K562 (cell line): ENCODE data around the gene OR2H2. TPM values are rescaled to one million over a fixed set of nuclear protein-coding genes. Genes with fewer than 3 reads are reported as not detected.
A peak's percentile ranks its signal among the peaks of the same experiment; 100 is the strongest.

Experiments
- ATAC-seq: fragments of 200-7000 bp; cut with Tn5 transposase; 3 replicates; pipeline ENCODE4 v1.9.1; 2020; ENCODE audit warnings: moderate library complexity
- BruUV-seq: library from RNA; stranded (reverse); fragments of 400-500 nt; replicated peaks from 2 replicates; lab custom pipeline; 2021; lab: Mats Ljungman, UMichigan
- CTCF ChIA-PET: fragments of 300-600 bp; formaldehyde crosslinking; extraction: SDS; loops from one replicate; lab custom pipeline; 2021; ENCODE audit warnings: low intra/inter-chr PET ratio; lab: Yijun Ruan, JAX
- POLR2A ChIA-PET: fragments of 300-600, 350-650 bp; sonication (Branson Sonifier 250); formaldehyde crosslinking; extraction: SDS; loops from one replicate; lab custom pipeline; 2021; ENCODE audit warnings: antibody characterized with exemption, inconsistent platforms; lab: Yijun Ruan, JAX
- DNase-seq, 4 experiments: peaks; one replicate each; pipeline versions ENCODE4 v3.0.0 to v3.0.0-alpha.2; 2011 to 2018; ENCODE audit warnings: low spot score in 3 of 4, mixed read lengths in 3 of 4; ENCODE audit errors: extremely low read depth in 1 of 4
- FAIRE-seq: peaks from 2 replicates; lab custom pipeline; 2011; peaks lifted over from hg19 to GRCh38; lab: Jason Lieb, UNC
- H2AFZ ChIP-seq: 2 replicates; pipeline ENCODE4 v1.6.0; 2011; ENCODE audit warnings: low read depth, low read length, control low read depth, inconsistent platforms
- H3K27ac ChIP-seq: fragments of 200-600 bp; 3 replicates; pipeline ENCODE4 v1.8.0; 2011; ENCODE audit warnings: low read depth, mild to moderate bottlenecking, control low read depth, inconsistent platforms, low read length, moderate library complexity, mixed read lengths; ENCODE audit errors: extremely low read depth
- H3K27me3 ChIP-seq, 2 experiments: fragments of 300-600 bp in 1 of 2; 2 replicates in 1 of 2; 3 replicates in 1 of 2; pipeline versions ENCODE4 v1.6.0 to v1.8.0; 2011; ENCODE audit warnings: inconsistent platforms in 2 of 2, low read length in 2 of 2, mild to moderate bottlenecking in 1 of 2, mixed read lengths in 1 of 2, moderate library complexity in 1 of 2; ENCODE audit not compliant: control insufficient read depth in 2 of 2, insufficient read depth in 2 of 2
- H3K36me3 ChIP-seq: fragments of 300-600 bp; 3 replicates; pipeline ENCODE4 v1.8.0; 2011; ENCODE audit warnings: mild to moderate bottlenecking, low read length, inconsistent platforms; ENCODE audit not compliant: control insufficient read depth, insufficient read depth
- H3K4me1 ChIP-seq, 2 experiments: fragments of 200-600 bp in 1 of 2; replicated peaks in 1 of 2; 2 replicates in 1 of 2; 3 replicates in 1 of 2; pipeline versions ENCODE4 v1.5.1 to v1.8.0; 2011; ENCODE audit warnings: inconsistent platforms in 2 of 2, low read length in 2 of 2, mild to moderate bottlenecking in 1 of 2, mixed read lengths in 1 of 2, moderate library complexity in 1 of 2; ENCODE audit not compliant: control insufficient read depth in 2 of 2, insufficient read depth in 2 of 2
- H3K4me2 ChIP-seq: 2 replicates; pipeline ENCODE4 v1.6.1; 2011; ENCODE audit warnings: low read length, control low read depth, inconsistent platforms, mixed read lengths; ENCODE audit not compliant: insufficient read depth
- H3K4me3 ChIP-seq: fragments of 200-600 bp; sonication (generic), shearing (Covaris generic); 2 replicates; pipeline ENCODE4 v1.5.1; 2016; ENCODE audit warnings: control low read depth, inconsistent platforms
- H3K79me2 ChIP-seq: fragments of 200-600 bp; 3 replicates; pipeline ENCODE4 v1.8.0; 2011; ENCODE audit warnings: low read length, inconsistent platforms; ENCODE audit not compliant: control insufficient read depth, insufficient read depth
- H3K9ac ChIP-seq, 2 experiments: 2 replicates each; pipeline versions ENCODE4 v1.6.0 to v1.6.1; 2011; ENCODE audit warnings: low read depth in 2 of 2, low read length in 2 of 2, control low read depth in 1 of 2, inconsistent platforms in 1 of 2, mild to moderate bottlenecking in 1 of 2, mixed read lengths in 1 of 2; ENCODE audit not compliant: insufficient read depth in 1 of 2
- H3K9me1 ChIP-seq: one replicate; pipeline ENCODE4 v1.6.0; 2011; ENCODE audit warnings: inconsistent platforms, mild to moderate bottlenecking, low read length, moderate library complexity; ENCODE audit not compliant: control insufficient read depth, insufficient read depth
- H3K9me3 ChIP-seq: replicated peaks from 2 replicates; pipeline ENCODE4 v1.5.1; 2011; ENCODE audit warnings: low read depth, low read length, inconsistent platforms; ENCODE audit not compliant: control insufficient read depth, insufficient read depth
- H4K20me1 ChIP-seq: replicated peaks from 2 replicates; pipeline ENCODE4 v1.6.1; 2011; ENCODE audit warnings: low read length, inconsistent platforms, mixed read lengths; ENCODE audit not compliant: control insufficient read depth, insufficient read depth
- BDP1 ChIP-seq: IDR thresholded peaks from 3 replicates; pipeline ENCODE4 v1.6.1; 2011; ENCODE audit not compliant: insufficient read length, insufficient read depth
- CEBPB ChIP-seq: fragments of 450-650 bp; IDR thresholded peaks from 2 replicates; pipeline ENCODE4 v1.6.1; 2016; ENCODE audit warnings: missing genetic modification characterization, missing compliant biosample characterization
- GABPB1 ChIP-seq: sonication (generic); formaldehyde crosslinking; IDR thresholded peaks from 2 replicates; pipeline ENCODE4 v1.8.0; 2022; ENCODE audit warnings: mild to moderate bottlenecking, missing genetic modification reagents
- GATAD2B ChIP-seq: fragments of 450-650 bp; IDR thresholded peaks from 2 replicates; pipeline ENCODE4 v1.6.1; 2017; ENCODE audit warnings: mild to moderate bottlenecking, borderline replicate concordance
- KDM4B ChIP-seq, 2 experiments: fragments of 450-650 bp in 1 of 2; sonication (generic) in 1 of 2; IDR thresholded peaks; 2 replicates each; pipeline ENCODE4 v1.6.1; 2016 to 2017; ENCODE audit warnings: borderline replicate concordance in 2 of 2, antibody characterized with exemption in 1 of 2, low read depth in 1 of 2, mild to moderate bottlenecking in 1 of 2
- ZNF445 ChIP-seq: fragments of 250-450 bp; sonication (Bioruptor Pico); IDR thresholded peaks from 2 replicates; pipeline ENCODE4 v1.4.0; 2020; ENCODE audit warnings: low read depth, mild to moderate bottlenecking, moderate library complexity
- WGBS: fragments of 100-300 bp; shearing (Covaris generic); methylation state at CpG from one replicate; pipeline ENCODE4 v1.1.6; 2016; ENCODE audit warnings: low coverage, mixed read lengths; ENCODE audit not compliant: insufficient coverage; ENCODE audit errors: missing lambda C conversion rate; 5-methylcytosine and 5-hydroxymethylcytosine counted together
- in situ Hi-C: fragments of 300-500 bp; cut with MboI; formaldehyde crosslinking; loops from 4 replicates; pipeline ENCODE4 v1.15.0; 2018; ENCODE audit warnings: inconsistent platforms, mixed read lengths
- intact Hi-C: fragments of 100-400 bp; cut with micrococcal nuclease; formaldehyde crosslinking; loops from 2 replicates; pipeline ENCODE4 v1.14.2; 2022
- polyA plus RNA-seq, 8 experiments: library from polyadenylated mRNA; depleted of rRNA in 4 of 8; stranded (reverse) in 5 of 8; unstranded in 3 of 8; fragments of >200 nt; fragmentation: Nextera tagmentation in 2 of 8; fragmentation: Illumina TruSeq in 1 of 8; extraction: Ambion mirVana in 2 of 8; extraction: Trizol in 1 of 8; gene quantifications; 2 replicates each; pipeline versions ENCODE4 v1.2.1 to v1.2.3, GENCODE V29; 2011 to 2014; ENCODE audit warnings: inconsistent platforms in 1 of 8, missing spikeins in 1 of 8
- total RNA-seq, 7 experiments: library from RNA; depleted of rRNA in 6 of 7; stranded (reverse); fragments of >200 nt in 6 of 7; fragmentation: Illumina TruSeq in 2 of 7; extraction: Trizol in 2 of 7; gene quantifications; 2 replicates each; pipeline versions ENCODE4 v1.2.1 to v1.2.3, GENCODE V29; 2011 to 2021; ENCODE audit warnings: low replicate concordance in 1 of 7
- TF ChIP-seq, protein P1 (sequence below): sonication (generic); formaldehyde crosslinking; IDR thresholded peaks from 2 replicates; pipeline ENCODE4 v1.8.0; 2022; ENCODE audit warnings: missing genetic modification reagents, mild to moderate bottlenecking, moderate library complexity, borderline replicate concordance
- TF ChIP-seq, protein P2 (sequence below): fragments of 450-650 bp; IDR thresholded peaks from 2 replicates; pipeline ENCODE4 v1.6.1; 2016; ENCODE audit warnings: borderline replicate concordance
- TF ChIP-seq, protein P3 (sequence below): fragments of 250-450 bp; sonication (Bioruptor Pico); IDR thresholded peaks from 2 replicates; pipeline ENCODE4 v1.5.0; 2021

The OR2H2 gene
- total and polyA plus RNA-seq, 9 of the 15 experiments (the other 6 are each of a cell fraction or from before 2014, with no cell fraction given): not detected

DNA sequence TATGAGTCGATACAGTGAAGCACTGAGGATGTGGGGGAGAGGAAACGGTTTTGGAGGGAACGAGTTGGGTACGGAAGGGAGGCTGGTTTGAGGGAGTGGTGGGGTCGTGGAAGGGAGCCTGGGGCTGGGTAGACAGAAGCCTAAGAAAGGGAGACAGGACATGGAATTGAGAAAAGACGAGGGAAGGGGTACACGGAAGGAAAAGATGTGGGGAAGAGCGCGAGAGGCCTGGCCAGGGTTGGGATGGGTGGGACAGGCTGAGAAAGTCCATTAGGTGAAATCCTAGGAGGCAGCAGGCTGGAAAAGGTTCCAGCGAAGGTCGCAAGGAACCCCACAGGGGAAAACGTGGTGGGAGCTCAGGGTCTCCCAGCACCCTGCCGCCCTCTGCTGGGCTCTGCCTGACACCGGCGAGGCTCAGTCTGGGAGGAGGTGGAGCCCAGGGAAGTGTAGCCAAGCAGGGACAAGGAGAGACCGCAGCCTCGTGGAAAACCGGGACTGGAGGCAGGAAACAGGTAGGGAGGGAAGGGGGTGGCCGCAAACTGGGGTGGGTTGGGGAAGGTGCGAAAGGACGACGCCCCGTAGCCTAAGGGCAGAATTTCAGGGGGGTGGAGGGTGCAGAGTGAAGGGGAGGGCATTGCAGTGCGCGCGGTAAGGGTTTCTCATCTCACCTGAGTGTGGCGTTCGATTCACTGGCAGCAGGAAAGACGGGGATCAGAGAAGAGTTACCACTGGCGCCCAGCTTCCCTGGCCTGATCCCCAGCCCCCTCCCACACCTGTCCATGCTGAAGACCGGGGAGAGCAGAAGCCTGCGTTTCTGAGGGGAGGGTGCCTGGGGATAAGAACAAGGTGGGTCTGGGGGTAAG is 43.7 kb downstream of the OR2H2 start (continued):
- no peak for TF ChIP-seq BDP1
- TF ChIP-seq, protein P1, sequence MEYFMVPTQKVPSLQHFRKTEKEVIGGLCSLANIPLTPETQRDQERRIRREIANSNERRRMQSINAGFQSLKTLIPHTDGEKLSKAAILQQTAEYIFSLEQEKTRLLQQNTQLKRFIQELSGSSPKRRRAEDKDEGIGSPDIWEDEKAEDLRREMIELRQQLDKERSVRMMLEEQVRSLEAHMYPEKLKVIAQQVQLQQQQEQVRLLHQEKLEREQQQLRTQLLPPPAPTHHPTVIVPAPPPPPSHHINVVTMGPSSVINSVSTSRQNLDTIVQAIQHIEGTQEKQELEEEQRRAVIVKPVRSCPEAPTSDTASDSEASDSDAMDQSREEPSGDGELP (CRISPR knock-in tag): peak; percentile 71; the same call in 1 of the 2 replicates
- TF ChIP-seq, all 486 proteins: peak for 109

DNA sequence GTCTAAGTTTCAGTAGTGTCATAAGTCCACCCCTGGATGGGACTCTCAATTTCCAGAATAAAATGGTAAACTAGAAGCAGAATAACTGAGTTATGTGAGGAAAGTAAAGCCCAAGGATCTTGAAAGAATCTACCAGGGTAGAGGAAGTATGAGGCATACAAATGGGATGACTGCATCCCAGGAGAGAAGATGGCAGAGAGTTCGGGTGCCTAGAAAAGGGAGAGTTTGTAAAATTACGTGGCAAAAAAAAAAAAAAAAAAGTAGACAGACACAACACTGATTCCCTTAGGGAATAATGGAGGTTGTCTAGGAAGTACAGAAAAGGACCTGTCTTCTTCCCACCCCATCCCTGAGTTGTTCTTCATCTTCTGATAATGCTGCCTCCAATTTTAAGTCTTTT is 44.6 kb downstream of the OR2H2 start:
- Histone ChIP-seq H3K9ac (peak overlapping the region in 1 of 2 experiments; percentile 86; a peak in 2 of 4 replicates), H3K9me3 (no peaks in the 10 kb centered on the region), H4K20me1 (no peaks in the 10 kb centered on the region), H3K36me3 (0 out of 3 replicates have a peak, but pooled peaks cover 9% of the 10 kb centered on the region), H3K79me2 (peaks cover 69% of the 10 kb centered on the region), H3K4me1 (peaks cover 60 to 67% of the 10 kb centered on the region in 2 experiments), H2AFZ (no peak overlapping the region), H3K9me1 (no peaks in the 10 kb centered on the region), H3K27me3 (no peaks in the 10 kb centered on the region), H3K4me2 (peak overlapping the region; percentile 97), H3K4me3 (peak overlapping the region; percentile 84), H3K27ac (peak overlapping the region; percentile 82; the same call in 2 of the 3 replicates)
- in situ Hi-C loops (no loop called here), intact Hi-C loops (no loop called here)
- no TSS peak for BruUV-seq
- POLR2A ChIA-PET: interaction anchor here (0.8 to 3.6 kb wide), 4 partner anchors 10 to 1993 kb away, joined by 3 to 15 read pairs (median 4); no protein-coding TSS in a partner anchor
- WGBS: 40% methylated on average over 2 of the region's 2 CpGs
- CTCF ChIA-PET: interaction anchor here (0.6 kb wide), 1 partner anchor 860 kb away, joined by 5 read pairs; no protein-coding TSS in a partner anchor
- DNase-seq (peak in 1 of 4 experiments; percentile 5), ATAC-seq (no peak), FAIRE-seq (no peak)
- TF ChIP-seq GATAD2B: no peak
- no peak for TF ChIP-seq CEBPB (tag)
- TF ChIP-seq, protein P2, sequence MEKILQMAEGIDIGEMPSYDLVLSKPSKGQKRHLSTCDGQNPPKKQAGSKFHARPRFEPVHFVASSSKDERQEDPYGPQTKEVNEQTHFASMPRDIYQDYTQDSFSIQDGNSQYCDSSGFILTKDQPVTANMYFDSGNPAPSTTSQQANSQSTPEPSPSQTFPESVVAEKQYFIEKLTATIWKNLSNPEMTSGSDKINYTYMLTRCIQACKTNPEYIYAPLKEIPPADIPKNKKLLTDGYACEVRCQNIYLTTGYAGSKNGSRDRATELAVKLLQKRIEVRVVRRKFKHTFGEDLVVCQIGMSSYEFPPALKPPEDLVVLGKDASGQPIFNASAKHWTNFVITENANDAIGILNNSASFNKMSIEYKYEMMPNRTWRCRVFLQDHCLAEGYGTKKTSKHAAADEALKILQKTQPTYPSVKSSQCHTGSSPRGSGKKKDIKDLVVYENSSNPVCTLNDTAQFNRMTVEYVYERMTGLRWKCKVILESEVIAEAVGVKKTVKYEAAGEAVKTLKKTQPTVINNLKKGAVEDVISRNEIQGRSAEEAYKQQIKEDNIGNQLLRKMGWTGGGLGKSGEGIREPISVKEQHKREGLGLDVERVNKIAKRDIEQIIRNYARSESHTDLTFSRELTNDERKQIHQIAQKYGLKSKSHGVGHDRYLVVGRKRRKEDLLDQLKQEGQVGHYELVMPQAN: no peak
- no peak for TF ChIP-seq ZNF445 (CRISPR knock-in tag)
- TF ChIP-seq KDM4B (IDR thresholded peaks at IDR 0.05; ENCODE audit: borderline replicate concordance in 2 of 2, low read depth in 1 of 2): no peak
- TF ChIP-seq GABPB1: no peak
- TF ChIP-seq, protein P1 (CRISPR knock-in tag): no peak
- TF ChIP-seq, protein P3, sequence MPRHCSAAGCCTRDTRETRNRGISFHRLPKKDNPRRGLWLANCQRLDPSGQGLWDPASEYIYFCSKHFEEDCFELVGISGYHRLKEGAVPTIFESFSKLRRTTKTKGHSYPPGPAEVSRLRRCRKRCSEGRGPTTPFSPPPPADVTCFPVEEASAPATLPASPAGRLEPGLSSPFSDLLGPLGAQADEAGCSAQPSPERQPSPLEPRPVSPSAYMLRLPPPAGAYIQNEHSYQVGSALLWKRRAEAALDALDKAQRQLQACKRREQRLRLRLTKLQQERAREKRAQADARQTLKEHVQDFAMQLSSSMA (CRISPR knock-in tag): no peak
